IMR-90 (cell line): ENCODE measurements around the gene GALR1. TPM values are rescaled to one million over a fixed set of nuclear protein-coding genes. Genes with fewer than 3 reads are reported as not detected.

Experiments
- ATAC-seq: fragments of 200-7000 bp; cut with Tn5 transposase; 2 replicates; pipeline ENCODE4 v1.9.1; 2020; ENCODE audit warnings: low read depth, mild to moderate bottlenecking, moderate library complexity
- BruUV-seq: library from RNA; stranded (reverse); fragments of 400-500 nt; replicated peaks from 2 replicates; lab custom pipeline; 2021; lab: Mats Ljungman, UMichigan
- CTCF ChIA-PET: fragments of 300-600 bp; formaldehyde crosslinking; extraction: SDS; loops from one replicate; lab custom pipeline; 2021; ENCODE audit warnings: antibody characterized with exemption; lab: Yijun Ruan, JAX
- POLR2A ChIA-PET: fragments of 300-600 bp; sonication (Branson Sonifier 250); formaldehyde crosslinking; loops from one replicate; lab custom pipeline; 2022; ENCODE audit warnings: antibody characterized with exemption; ENCODE audit not compliant: unreplicated experiment; lab: Charles Lee
- DNase-seq: peaks from one replicate; pipeline ENCODE4 v3.0.0; 2013
- H2AFZ ChIP-seq: replicated peaks from 2 replicates; pipeline ENCODE3; 2013; ENCODE audit warnings: low read length, mild to moderate bottlenecking; ENCODE audit not compliant: poor library complexity
- H2AK5ac ChIP-seq: 2 replicates; pipeline ENCODE4 v1.6.1; 2013; ENCODE audit warnings: low read depth, low read length, inconsistent platforms
- H2AK9ac ChIP-seq: replicated peaks from 2 replicates; pipeline ENCODE3; 2013; ENCODE audit warnings: mild to moderate bottlenecking, low read depth, low read length, moderate library complexity; ENCODE audit not compliant: poor library complexity
- H2BK120ac ChIP-seq: 2 replicates; pipeline ENCODE4 v1.6.1; 2013; ENCODE audit warnings: low read depth, low read length, inconsistent platforms
- H2BK15ac ChIP-seq: 3 replicates; pipeline ENCODE4 v1.6.1; 2013; ENCODE audit warnings: low read depth, low read length, inconsistent platforms
- H2BK20ac ChIP-seq: 2 replicates; pipeline ENCODE4 v1.6.1; 2013; ENCODE audit warnings: low read depth, mild to moderate bottlenecking, inconsistent platforms, low read length, moderate library complexity
- H2BK5ac ChIP-seq: 2 replicates; pipeline ENCODE4 v1.6.1; 2013; ENCODE audit warnings: mild to moderate bottlenecking, low read depth, low read length, inconsistent platforms; ENCODE audit not compliant: poor library complexity, severe bottlenecking
- H3K14ac ChIP-seq: replicated peaks from 2 replicates; pipeline ENCODE4 v1.6.1; 2013; ENCODE audit warnings: low read depth, low read length, inconsistent platforms
- H3K18ac ChIP-seq: 2 replicates; pipeline ENCODE4 v1.6.1; 2013; ENCODE audit warnings: low read depth, low read length, control low read depth
- H3K23ac ChIP-seq: 2 replicates; pipeline ENCODE4 v1.6.1; 2013; ENCODE audit warnings: low read depth, low read length, inconsistent platforms
- H3K27ac ChIP-seq: 2 replicates; pipeline ENCODE4 v1.5.1; 2013; ENCODE audit warnings: mild to moderate bottlenecking, control low read depth, low read length; ENCODE audit not compliant: insufficient read depth
- H3K27me3 ChIP-seq: 2 replicates; pipeline ENCODE4 v1.6.1; 2013; ENCODE audit warnings: low read length; ENCODE audit not compliant: control insufficient read depth, insufficient read depth
- H3K36me3 ChIP-seq: 2 replicates; pipeline ENCODE4 v1.6.1; 2013; ENCODE audit warnings: low read length, mixed read lengths; ENCODE audit not compliant: control insufficient read depth, insufficient read depth
- H3K4ac ChIP-seq: 2 replicates; pipeline ENCODE4 v1.6.1; 2013; ENCODE audit warnings: low read depth, low read length, inconsistent platforms
- H3K4me1 ChIP-seq: 2 replicates; pipeline ENCODE4 v1.6.1; 2013; ENCODE audit warnings: low read length, mixed read lengths; ENCODE audit not compliant: control insufficient read depth, insufficient read depth
- H3K4me2 ChIP-seq: 2 replicates; pipeline ENCODE4 v1.6.1; 2013; ENCODE audit warnings: low read depth, mild to moderate bottlenecking, control low read depth, low read length, moderate library complexity
- H3K4me3 ChIP-seq: 2 replicates; pipeline ENCODE4 v1.5.1; 2013; ENCODE audit warnings: low read depth, mild to moderate bottlenecking, control low read depth, low read length, moderate library complexity; ENCODE audit not compliant: insufficient read depth
- H3K56ac ChIP-seq: 2 replicates; pipeline ENCODE4 v1.6.1; 2013; ENCODE audit warnings: low read length, inconsistent platforms; ENCODE audit not compliant: insufficient read depth; ENCODE audit errors: extremely low read depth
- H3K79me1 ChIP-seq, 2 experiments: 2 replicates each; pipeline ENCODE4 v1.6.1; 2013; ENCODE audit warnings: low read length in 2 of 2, inconsistent platforms in 1 of 2, low read depth in 1 of 2
- H3K9ac ChIP-seq: 2 replicates; pipeline ENCODE4 v1.6.1; 2013; ENCODE audit warnings: low read depth, low read length, control low read depth
- H3K9me1 ChIP-seq: 2 replicates; pipeline ENCODE4 v1.6.1; 2013; ENCODE audit warnings: low read length, inconsistent platforms; ENCODE audit not compliant: insufficient read depth
- H3K9me3 ChIP-seq: 2 replicates; pipeline ENCODE4 v1.6.1; 2013; ENCODE audit warnings: low read length; ENCODE audit not compliant: control insufficient read depth, insufficient read depth
- H4K20me1 ChIP-seq: 2 replicates; pipeline ENCODE4 v1.6.1; 2013; ENCODE audit warnings: low read length, inconsistent platforms; ENCODE audit not compliant: insufficient read depth
- H4K5ac ChIP-seq: 2 replicates; pipeline ENCODE4 v1.6.1; 2013; ENCODE audit warnings: mild to moderate bottlenecking, low read depth, low read length, control low read depth
- H4K8ac ChIP-seq, 2 experiments: 2 replicates each; pipeline ENCODE4 v1.6.1; 2013; ENCODE audit warnings: low read depth in 2 of 2, low read length in 2 of 2, control low read depth in 1 of 2, inconsistent platforms in 1 of 2
- H4K91ac ChIP-seq: 2 replicates; pipeline ENCODE4 v1.6.1; 2013; ENCODE audit warnings: low read depth, low read length, inconsistent platforms; ENCODE audit not compliant: insufficient read depth
- BHLHE40 ChIP-seq: fragments of 150-350 bp; IDR thresholded peaks from 2 replicates; pipeline ENCODE4 v1.6.1; 2016; ENCODE audit warnings: mild to moderate bottlenecking, low read depth, low read length
- CEBPB ChIP-seq: IDR thresholded peaks from 2 replicates; pipeline ENCODE4 v1.6.1; 2012; ENCODE audit warnings: low read depth, low read length, improper control_type of control experiment
- CHD1 ChIP-seq: IDR thresholded peaks from 2 replicates; pipeline ENCODE4 v1.6.1; 2012; ENCODE audit warnings: low read depth, low read length, improper control_type of control experiment
- ELK1 ChIP-seq: fragments of 150-350 bp; IDR thresholded peaks from 2 replicates; pipeline ENCODE4 v1.6.1; 2016; ENCODE audit warnings: low read depth, mild to moderate bottlenecking, low read length, moderate library complexity, borderline replicate concordance
- FOS ChIP-seq: fragments of 150-350 bp; IDR thresholded peaks from 2 replicates; pipeline ENCODE4 v1.6.1; 2016; ENCODE audit warnings: low read depth, low read length
- MAFK ChIP-seq: IDR thresholded peaks from 2 replicates; pipeline ENCODE4 v1.6.1; 2012; ENCODE audit warnings: low read depth, low read length, improper control_type of control experiment
- MAZ ChIP-seq: IDR thresholded peaks from 2 replicates; pipeline ENCODE4 v1.6.1; 2012; ENCODE audit warnings: low read depth, mild to moderate bottlenecking, low read length, improper control_type of control experiment, moderate library complexity, borderline replicate concordance
- MXI1 ChIP-seq: IDR thresholded peaks from 2 replicates; pipeline ENCODE4 v1.6.1; 2012; ENCODE audit warnings: low read depth, mild to moderate bottlenecking, low read length, moderate library complexity, borderline replicate concordance
- NFE2L2 ChIP-seq: fragments of 150-350 bp; IDR thresholded peaks from 2 replicates; pipeline ENCODE4 v1.6.1; 2016; ENCODE audit warnings: low read depth, mild to moderate bottlenecking, low read length
- POLR2A ChIP-seq: IDR thresholded peaks from 2 replicates; pipeline ENCODE4 v1.6.1; 2012; ENCODE audit warnings: mild to moderate bottlenecking, low read depth, low read length
- RAD21 ChIP-seq: IDR thresholded peaks from 2 replicates; pipeline ENCODE4 v1.6.1; 2012; ENCODE audit warnings: low read length, improper control_type of control experiment
- RCOR1 ChIP-seq: IDR thresholded peaks from 2 replicates; pipeline ENCODE4 v1.6.1; 2012; ENCODE audit warnings: mild to moderate bottlenecking, low read length, improper control_type of control experiment; ENCODE audit not compliant: insufficient replicate concordance
- RFX5 ChIP-seq: IDR thresholded peaks from 2 replicates; pipeline ENCODE4 v1.8.0; 2012; ENCODE audit warnings: low read depth, mild to moderate bottlenecking, low read length, moderate library complexity
- SMC3 ChIP-seq: fragments of 150-350 bp; IDR thresholded peaks from 2 replicates; pipeline ENCODE4 v1.6.1; 2016; ENCODE audit warnings: low read depth, mild to moderate bottlenecking, antibody characterized with exemption, low read length, moderate library complexity
- USF2 ChIP-seq: fragments of 150-350 bp; IDR thresholded peaks from 2 replicates; pipeline ENCODE4 v1.6.1; 2017; ENCODE audit warnings: mild to moderate bottlenecking, antibody characterized with exemption, low read length, low read depth
- WGBS, 2 experiments: methylation state at CpG; one replicate each; pipeline versions ENCODE4 v1.1.5 to v1.1.7; 2013; ENCODE audit warnings: missing lambda C conversion rate in 2 of 2; ENCODE audit not compliant: insufficient read length in 1 of 2; ENCODE audit errors: extremely low coverage in 2 of 2; 5-methylcytosine and 5-hydroxymethylcytosine counted together
- dilution Hi-C: fragments of 300-500 bp; cut with HindIII; formaldehyde crosslinking; loops from one replicate; pipeline ENCODE4 v1.14.3; 2018; ENCODE audit warnings: low sequenced_read_pairs; ENCODE audit not compliant: unreplicated experiment
- in situ Hi-C: fragments of 300-500 bp; cut with MboI; formaldehyde crosslinking; loops from 3 replicates; pipeline ENCODE4 v1.14.3; 2019; ENCODE audit warnings: low sequenced_read_pairs, inconsistent platforms, mixed read lengths
- intact Hi-C: fragments of 100-400 bp; cut with micrococcal nuclease; formaldehyde crosslinking; loops from 2 replicates; pipeline ENCODE4 v1.10.0; 2022
- polyA plus RNA-seq, 3 experiments: library from polyadenylated mRNA; depleted of rRNA; stranded (reverse); fragments of >200 nt; gene quantifications; 2 replicates each; pipeline ENCODE4 v1.2.3, GENCODE V29; 2012; ENCODE audit warnings: low replicate concordance in 1 of 3
- total RNA-seq: library from RNA; depleted of rRNA; stranded (reverse); fragments of >200 nt; gene quantifications from 2 replicates; pipeline ENCODE4 v1.2.3, GENCODE V29; 2012
- TF ChIP-seq, protein P1 (sequence below): conservative IDR thresholded peaks from 2 replicates; pipeline ENCODE4 v1.5.1; 2012; ENCODE audit warnings: mild to moderate bottlenecking, low read depth, low read length, improper control_type of control experiment

The GALR1 gene
- total and polyA plus RNA-seq, 2 of the 4 experiments (the other 2 are of a cell fraction) = not detected

- Histone ChIP-seq H3K27ac (no peak overlapping the region), H3K56ac (no peak overlapping the region), H3K27me3 (peaks cover 43% of the 10 kb centered on the region), H3K4me1 (no peaks in the 10 kb centered on the region), H4K5ac (no peak overlapping the region), H3K4me3 (no peak overlapping the region), H4K20me1 (no peaks in the 10 kb centered on the region), H4K8ac (no peak overlapping the region), H3K23ac (no peak overlapping the region), H4K91ac (no peak overlapping the region), H3K18ac (no peak overlapping the region), H2BK5ac (no peak overlapping the region), H2BK15ac (no peak overlapping the region), H3K9me3 (no peaks in the 10 kb centered on the region; the same call in none of the 2 replicates), H2AK9ac (no peak overlapping the region), H3K9ac (no peak overlapping the region), H2AFZ (no peak overlapping the region), H3K79me1 (no peaks in the 10 kb centered on the region), H3K4me2 (no peak overlapping the region), H2BK120ac (no peak overlapping the region), H2AK5ac (no peak overlapping the region), H3K9me1 (no peaks in the 10 kb centered on the region), H3K36me3 (no peaks in the 10 kb centered on the region), H2BK20ac (no peak overlapping the region), H3K14ac (no peak overlapping the region), H3K4ac (no peak overlapping the region)
- POLR2A ChIA-PET = no interaction called here
- ATAC-seq (no peak), DNase-seq (no peak)
- TF ChIP-seq RFX5 (no peak), RCOR1 (no peak), CHD1 (no peak), MXI1 (no peak), RAD21 (no peak), BHLHE40 (no peak), POLR2A (no peak), MAZ (no peak), ELK1 (no peak), USF2 (no peak), CEBPB (no peak), MAFK (no peak), NFE2L2 (no peak), FOS (no peak), SMC3 (no peak)
- TF ChIP-seq, protein P1, sequence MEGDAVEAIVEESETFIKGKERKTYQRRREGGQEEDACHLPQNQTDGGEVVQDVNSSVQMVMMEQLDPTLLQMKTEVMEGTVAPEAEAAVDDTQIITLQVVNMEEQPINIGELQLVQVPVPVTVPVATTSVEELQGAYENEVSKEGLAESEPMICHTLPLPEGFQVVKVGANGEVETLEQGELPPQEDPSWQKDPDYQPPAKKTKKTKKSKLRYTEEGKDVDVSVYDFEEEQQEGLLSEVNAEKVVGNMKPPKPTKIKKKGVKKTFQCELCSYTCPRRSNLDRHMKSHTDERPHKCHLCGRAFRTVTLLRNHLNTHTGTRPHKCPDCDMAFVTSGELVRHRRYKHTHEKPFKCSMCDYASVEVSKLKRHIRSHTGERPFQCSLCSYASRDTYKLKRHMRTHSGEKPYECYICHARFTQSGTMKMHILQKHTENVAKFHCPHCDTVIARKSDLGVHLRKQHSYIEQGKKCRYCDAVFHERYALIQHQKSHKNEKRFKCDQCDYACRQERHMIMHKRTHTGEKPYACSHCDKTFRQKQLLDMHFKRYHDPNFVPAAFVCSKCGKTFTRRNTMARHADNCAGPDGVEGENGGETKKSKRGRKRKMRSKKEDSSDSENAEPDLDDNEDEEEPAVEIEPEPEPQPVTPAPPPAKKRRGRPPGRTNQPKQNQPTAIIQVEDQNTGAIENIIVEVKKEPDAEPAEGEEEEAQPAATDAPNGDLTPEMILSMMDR = no peak
- dilution Hi-C loops = no loop called here
- intact Hi-C loops = no loop called here
- in situ Hi-C loops = no loop called here
- CTCF ChIA-PET = no interaction called here
- BruUV-seq = no TSS peak
- WGBS, 2 experiments = 0% methylated on average over 4 of the region's 20 CpGs; no CpG with 5 or more reads in 1 of the 2 experiments
Measured at GRCh38 chr18:77251730-77252050, 2.0 kb downstream of the GALR1 start.
